ENCODE results near the gene ARIH2. TPM values are rescaled to one million over a fixed set of nuclear protein-coding genes. Genes with fewer than 3 reads are reported as not detected.

ARIH2 gene
- total and polyA plus RNA-seq, 2 donors (not counting 3 experiments of a cell fraction or from before 2014, with no cell fraction given) = 59.7 to 85.5 TPM

DNA sequence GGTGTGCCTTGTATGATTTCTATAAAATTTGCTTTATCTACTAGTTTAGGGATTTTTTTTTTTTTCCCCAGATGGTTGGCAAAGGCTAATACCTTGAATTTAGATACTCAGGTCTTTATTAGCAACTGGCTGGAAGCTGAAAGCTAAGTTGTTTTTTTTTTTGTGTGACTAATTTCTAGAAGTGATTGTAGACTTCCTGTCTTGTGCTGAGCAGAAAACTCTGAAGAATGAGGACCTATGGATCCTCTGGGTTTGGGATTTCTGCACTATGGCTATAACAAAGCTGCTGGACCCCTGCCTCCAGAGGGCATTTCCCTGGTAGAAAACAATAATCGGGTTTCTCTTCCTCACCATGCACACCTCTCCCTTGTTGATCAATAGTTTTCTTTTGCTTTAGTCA is 10.0 kb downstream of the ARIH2 start:
- no peak for FAIRE-seq
- no peak overlapping the region for H3K4me3 ChIP-seq (replicated peaks in 1 of 3; ENCODE audit: insufficient read depth in 1 of 3, low read depth in 1 of 3, low read length in 3 of 3)
- no TSS peak for BruUV-seq (replicated peaks)
- H3K36me3 ChIP-seq (ENCODE audit: control insufficient read depth in 2 of 2, extremely low read depth in 1 of 2, insufficient read depth in 2 of 2, low read length in 2 of 2) = peaks cover 4 to 10% of the 10 kb centered on the region in 2 experiments
- DNase-seq (ENCODE audit: low read depth, low spot score) = peak; percentile 60
- H3K4me2 ChIP-seq (ENCODE audit: insufficient read depth, low read length) = peak overlapping the region; percentile 66
- dilution Hi-C loops (cut with MboI; ENCODE audit: extremely low pct_ligation_motif_present, low sequenced_read_pairs) (no loop called here), intact Hi-C loops (cut with micrococcal nuclease) (loop anchor here (1.0 kb wide), 1 partner anchor 10 kb away; the partner anchor contains the start of gene ARIH2)
- H2AFZ ChIP-seq (ENCODE audit: low read depth, low read length) = no peak overlapping the region
- no peak overlapping the region for H3K9ac ChIP-seq (replicated peaks; ENCODE audit: extremely low read depth, insufficient read depth, low read length)
- H3K27ac ChIP-seq (ENCODE audit: insufficient read depth, low read depth, low read length) = peak overlapping the region; percentile 81
- no peaks in the 10 kb centered on the region for H3K27me3 ChIP-seq (ENCODE audit: control insufficient read depth in 2 of 2, insufficient read depth in 2 of 2, low read length in 2 of 2)
- H4K20me1 ChIP-seq (replicated peaks; ENCODE audit: control insufficient read depth, extremely low read depth, insufficient read depth, low read length) = peaks cover 13% of the 10 kb centered on the region
- ChIA-PET CTCF (interaction anchor here (0.7 to 3.9 kb wide), 6 partner anchors 10 to 85 kb away, joined by 3 to 31 read pairs (median 6); partner anchors contain the start of genes ARIH2 and WDR6), POLR2A (interaction anchor here (1.2 to 1.5 kb wide), 2 partner anchors 9 to 93 kb away, joined by 5 to 11 read pairs; partner anchors contain the start of gene NDUFAF3)
- no peaks in the 10 kb centered on the region for H3K9me1 ChIP-seq (replicated peaks; ENCODE audit: control insufficient read depth, extremely low read depth, insufficient read depth, low read length)
- H3K4me1 ChIP-seq (ENCODE audit: control insufficient read depth, extremely low read depth, insufficient read depth, low read length) = peaks cover 41% of the 10 kb centered on the region
- TF ChIP-seq MYC (IDR thresholded peaks at IDR 0.05; ENCODE audit: low read depth, low read length) = no peak
- TF ChIP-seq FOS (IDR thresholded peaks at IDR 0.05; ENCODE audit: borderline replicate concordance, insufficient read depth, low read length) = peak; percentile 57
- TF ChIP-seq JUN (IDR thresholded peaks at IDR 0.05; ENCODE audit: borderline replicate concordance, insufficient read depth, insufficient read length, low read depth) = no peak
- peaks cover 86% of the 10 kb centered on the region for H3K79me2 ChIP-seq (ENCODE audit: control insufficient read depth, insufficient read depth, low read length)
- H3K9me3 ChIP-seq (replicated peaks; ENCODE audit: control insufficient read depth, insufficient read depth, low read length) = no peaks in the 10 kb centered on the region

DNA sequence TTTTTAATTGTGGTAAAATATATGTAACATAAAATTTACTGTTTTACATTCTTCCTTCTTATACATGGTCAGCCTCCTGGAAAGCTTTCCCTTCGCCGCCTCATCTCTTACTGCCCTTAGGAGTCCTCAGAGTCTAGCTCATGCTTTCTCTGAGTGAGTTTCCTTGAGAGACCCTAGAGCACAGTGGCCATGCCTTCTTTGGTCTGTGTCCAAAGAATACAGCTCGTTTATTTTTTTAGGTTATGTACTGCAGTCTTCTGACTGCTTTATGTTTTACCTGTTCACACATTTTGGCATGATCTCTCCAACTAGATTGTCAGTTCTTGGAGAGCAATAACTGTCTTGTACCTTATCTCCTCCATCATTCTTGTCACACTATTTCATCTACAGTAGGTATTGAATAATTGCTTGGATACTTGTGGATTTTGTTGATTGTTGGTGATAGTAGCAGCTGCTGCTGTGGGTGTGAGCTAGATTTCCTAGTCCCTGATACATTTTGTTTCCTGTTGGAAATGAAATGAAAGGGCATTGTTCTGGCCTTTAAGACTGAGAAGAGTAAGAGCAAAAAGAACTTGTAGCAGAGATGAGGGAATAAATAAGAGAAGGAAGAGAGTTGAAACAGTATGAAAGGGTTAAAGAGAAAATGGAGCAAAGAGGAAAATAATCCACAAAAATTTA is 10.9 kb downstream of the ARIH2 start:
- peak; percentile 43 for FAIRE-seq
- peaks cover 86% of the 10 kb centered on the region for H3K79me2 ChIP-seq (ENCODE audit: control insufficient read depth, insufficient read depth, low read length)
- intact Hi-C loops (cut with micrococcal nuclease) (loop anchor here (1.0 kb wide), 1 partner anchor 11 kb away; the partner anchor contains the start of gene ARIH2), dilution Hi-C loops (cut with MboI; ENCODE audit: extremely low pct_ligation_motif_present, low sequenced_read_pairs) (no loop called here)
- H3K9ac ChIP-seq (replicated peaks; ENCODE audit: extremely low read depth, insufficient read depth, low read length) = peak overlapping the region; percentile 26
- H3K4me3 ChIP-seq (replicated peaks in 1 of 3; ENCODE audit: insufficient read depth in 1 of 3, low read depth in 1 of 3, low read length in 3 of 3) = peak overlapping the region in 1 of 3 experiments; percentile 10
- ChIA-PET CTCF (interaction anchor here (0.7 to 3.9 kb wide), 11 partner anchors 11 to 520 kb away, joined by 3 to 31 read pairs (median 3); partner anchors contain the start of genes ARIH2, P4HTM and WDR6), POLR2A (interaction anchor here (1.2 to 1.5 kb wide), 2 partner anchors 10 to 92 kb away, joined by 5 to 11 read pairs; partner anchors contain the start of gene NDUFAF3)
- no peaks in the 10 kb centered on the region for H3K27me3 ChIP-seq (ENCODE audit: control insufficient read depth in 2 of 2, insufficient read depth in 2 of 2, low read length in 2 of 2)
- H3K4me1 ChIP-seq (ENCODE audit: control insufficient read depth, extremely low read depth, insufficient read depth, low read length) = peaks cover 41% of the 10 kb centered on the region
- H3K27ac ChIP-seq (ENCODE audit: insufficient read depth, low read depth, low read length) = peak overlapping the region; percentile 81
- no peaks in the 10 kb centered on the region for H3K9me3 ChIP-seq (replicated peaks; ENCODE audit: control insufficient read depth, insufficient read depth, low read length)
- BruUV-seq (replicated peaks) = no TSS peak
- peaks cover 13% of the 10 kb centered on the region for H4K20me1 ChIP-seq (replicated peaks; ENCODE audit: control insufficient read depth, extremely low read depth, insufficient read depth, low read length)
- peak; percentile 84 for DNase-seq (ENCODE audit: low read depth, low spot score)
- H2AFZ ChIP-seq (ENCODE audit: low read depth, low read length) = no peak overlapping the region
- no peaks in the 10 kb centered on the region for H3K9me1 ChIP-seq (replicated peaks; ENCODE audit: control insufficient read depth, extremely low read depth, insufficient read depth, low read length)
- peaks cover 2 to 8% of the 10 kb centered on the region in 2 experiments for H3K36me3 ChIP-seq (ENCODE audit: control insufficient read depth in 2 of 2, extremely low read depth in 1 of 2, insufficient read depth in 2 of 2, low read length in 2 of 2)
- H3K4me2 ChIP-seq (ENCODE audit: insufficient read depth, low read length) = peak overlapping the region; percentile 66
- TF ChIP-seq, protein P1, sequence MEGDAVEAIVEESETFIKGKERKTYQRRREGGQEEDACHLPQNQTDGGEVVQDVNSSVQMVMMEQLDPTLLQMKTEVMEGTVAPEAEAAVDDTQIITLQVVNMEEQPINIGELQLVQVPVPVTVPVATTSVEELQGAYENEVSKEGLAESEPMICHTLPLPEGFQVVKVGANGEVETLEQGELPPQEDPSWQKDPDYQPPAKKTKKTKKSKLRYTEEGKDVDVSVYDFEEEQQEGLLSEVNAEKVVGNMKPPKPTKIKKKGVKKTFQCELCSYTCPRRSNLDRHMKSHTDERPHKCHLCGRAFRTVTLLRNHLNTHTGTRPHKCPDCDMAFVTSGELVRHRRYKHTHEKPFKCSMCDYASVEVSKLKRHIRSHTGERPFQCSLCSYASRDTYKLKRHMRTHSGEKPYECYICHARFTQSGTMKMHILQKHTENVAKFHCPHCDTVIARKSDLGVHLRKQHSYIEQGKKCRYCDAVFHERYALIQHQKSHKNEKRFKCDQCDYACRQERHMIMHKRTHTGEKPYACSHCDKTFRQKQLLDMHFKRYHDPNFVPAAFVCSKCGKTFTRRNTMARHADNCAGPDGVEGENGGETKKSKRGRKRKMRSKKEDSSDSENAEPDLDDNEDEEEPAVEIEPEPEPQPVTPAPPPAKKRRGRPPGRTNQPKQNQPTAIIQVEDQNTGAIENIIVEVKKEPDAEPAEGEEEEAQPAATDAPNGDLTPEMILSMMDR (IDR thresholded peaks at IDR 0.05; ENCODE audit: extremely low read depth in 1 of 2, insufficient read depth in 1 of 2, low read depth in 1 of 2, low read length in 2 of 2) = no peak
- TF ChIP-seq GATA2 (IDR thresholded peaks at IDR 0.05; ENCODE audit: insufficient read depth, insufficient read length, low read depth, low read length) = peak; percentile 50

Data from endothelial cell of umbilical vein (primary cell).